CD8-positive, alpha-beta memory T cell (primary cell): Measurements from ENCODE around the gene SLC4A1. TPM values are rescaled to one million over a fixed set of nuclear protein-coding genes. Genes with fewer than 3 reads are reported as not detected.

Experiments used
- CTCF ChIA-PET: fragments of 350-600 bp; sonication (Branson Sonifier 250); formaldehyde crosslinking; loops from one replicate; lab custom pipeline; 2021; ENCODE audit warnings: antibody characterized with exemption; lab: Charles Lee
- POLR2A ChIA-PET: fragments of 350-600 bp; sonication (Branson Sonifier 250); formaldehyde crosslinking; loops from one replicate; lab custom pipeline; 2021; ENCODE audit warnings: antibody characterized with exemption; lab: Charles Lee
- DNase-seq, 5 donors: peaks; one replicate each; pipeline versions ENCODE4 v3.0.0 to v3.0.0-alpha.2; 2020 to 2022; ENCODE audit warnings: mixed read lengths in 1 of 5
- H3K27ac ChIP-seq: one replicate; pipeline ENCODE4 v1.7.0; 2013; ENCODE audit warnings: low read depth, mild to moderate bottlenecking, low read length, moderate library complexity
- H3K27me3 ChIP-seq: 2 replicates; pipeline ENCODE4 v1.7.0; 2013; ENCODE audit warnings: low read length, mild to moderate bottlenecking; ENCODE audit not compliant: insufficient read depth, poor library complexity, severe bottlenecking
- H3K36me3 ChIP-seq: 2 replicates; pipeline ENCODE4 v1.7.0; 2013; ENCODE audit warnings: mild to moderate bottlenecking, low read length, moderate library complexity; ENCODE audit not compliant: insufficient read depth
- H3K4me1 ChIP-seq: 2 replicates; pipeline ENCODE4 v1.7.0; 2013; ENCODE audit warnings: mild to moderate bottlenecking, low read length, moderate library complexity; ENCODE audit not compliant: insufficient read depth
- H3K4me3 ChIP-seq: 2 replicates; pipeline ENCODE4 v1.7.0; 2013; ENCODE audit warnings: mild to moderate bottlenecking, low read length
- H3K9me3 ChIP-seq: 2 replicates; pipeline ENCODE4 v1.7.0; 2013; ENCODE audit warnings: mild to moderate bottlenecking, low read length
- H3K27ac Mint-ChIP-seq, 8 donors: one replicate each; pipeline ENCODE4 v1.8.0; 2020 to 2021; ENCODE audit warnings: mixed read lengths in 8 of 8, mild to moderate bottlenecking in 6 of 8, inconsistent platforms in 3 of 8, moderate library complexity in 3 of 8
- H3K27me3 Mint-ChIP-seq, 2 donors: one replicate each; pipeline ENCODE4 v1.8.0; 2020 to 2021; ENCODE audit warnings: mixed read lengths in 2 of 2, mild to moderate bottlenecking in 1 of 2, moderate library complexity in 1 of 2
- H3K36me3 Mint-ChIP-seq, 3 donors: one replicate each; pipeline ENCODE4 v1.8.0; 2020 to 2021; ENCODE audit warnings: mixed read lengths in 3 of 3, inconsistent platforms in 1 of 3, mild to moderate bottlenecking in 1 of 3
- H3K4me1 Mint-ChIP-seq, 3 donors: one replicate each; pipeline ENCODE4 v1.8.0; 2020 to 2021; ENCODE audit warnings: mixed read lengths in 3 of 3, inconsistent platforms in 1 of 3, mild to moderate bottlenecking in 1 of 3
- H3K4me3 Mint-ChIP-seq, 7 donors: one replicate each; pipeline ENCODE4 v1.8.0; 2020 to 2021; ENCODE audit warnings: mixed read lengths in 7 of 7, mild to moderate bottlenecking in 6 of 7, moderate library complexity in 4 of 7, inconsistent platforms in 2 of 7
- H3K9me3 Mint-ChIP-seq, 5 donors: one replicate each; pipeline ENCODE4 v1.8.0; 2020 to 2022; ENCODE audit warnings: mixed read lengths in 5 of 5, mild to moderate bottlenecking in 3 of 5, moderate library complexity in 2 of 5, inconsistent platforms in 1 of 5
- polyA plus RNA-seq: library from polyadenylated mRNA; unstranded; fragments of 300-500 nt; fragmentation: Illumina TruSeq; gene quantifications from one replicate; pipeline ENCODE4 v1.2.3, GENCODE V29; 2021
- total RNA-seq, 2 experiments: library from RNA; stranded (reverse); gene quantifications; one replicate each; pipeline ENCODE4 v1.2.3, GENCODE V29; 2021

Gene SLC4A1
- total and polyA plus RNA-seq, 3 experiments from 2014 or later = not detected

DNA sequence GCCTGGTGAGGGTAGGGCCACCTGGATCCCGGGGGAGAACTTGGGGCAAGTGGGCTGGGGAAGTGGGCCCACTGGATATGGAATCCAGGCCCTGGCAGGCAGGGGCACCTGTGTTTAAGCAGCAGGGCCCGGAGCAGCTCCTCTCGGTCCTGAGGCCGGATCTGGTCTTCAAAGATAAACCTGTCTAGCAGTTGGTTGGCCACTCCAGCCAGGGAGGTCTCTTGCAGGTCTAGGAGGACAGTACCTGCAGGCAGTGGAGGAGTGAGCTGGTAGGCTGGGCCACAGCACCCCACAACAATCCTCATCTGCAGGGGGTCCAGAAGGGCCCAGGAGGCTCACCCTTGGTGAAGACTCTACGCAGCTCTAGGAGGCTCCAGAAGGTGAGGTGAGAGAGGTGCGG lies 7.6 kb downstream of the SLC4A1 start:
- no peaks in the 10 kb centered on the region for H3K4me1 ChIP-seq
- H3K9me3 ChIP-seq = no peaks in the 10 kb centered on the region
- no peak overlapping the region for H3K4me3 Mint-ChIP-seq
- H3K4me3 ChIP-seq = no peak overlapping the region
- H3K27ac Mint-ChIP-seq = no peak overlapping the region
- H3K36me3 Mint-ChIP-seq = no peaks in the 10 kb centered on the region
- H3K36me3 ChIP-seq = no peaks in the 10 kb centered on the region
- no peaks in the 10 kb centered on the region for H3K9me3 Mint-ChIP-seq
- DNase-seq = no peak
- CTCF ChIA-PET = no interaction called here
- no peaks in the 10 kb centered on the region for H3K27me3 ChIP-seq
- no peak overlapping the region for H3K27ac ChIP-seq
- no peaks in the 10 kb centered on the region for H3K4me1 Mint-ChIP-seq
- H3K27me3 Mint-ChIP-seq = no peaks in the 10 kb centered on the region
- POLR2A ChIA-PET = no interaction called here

DNA sequence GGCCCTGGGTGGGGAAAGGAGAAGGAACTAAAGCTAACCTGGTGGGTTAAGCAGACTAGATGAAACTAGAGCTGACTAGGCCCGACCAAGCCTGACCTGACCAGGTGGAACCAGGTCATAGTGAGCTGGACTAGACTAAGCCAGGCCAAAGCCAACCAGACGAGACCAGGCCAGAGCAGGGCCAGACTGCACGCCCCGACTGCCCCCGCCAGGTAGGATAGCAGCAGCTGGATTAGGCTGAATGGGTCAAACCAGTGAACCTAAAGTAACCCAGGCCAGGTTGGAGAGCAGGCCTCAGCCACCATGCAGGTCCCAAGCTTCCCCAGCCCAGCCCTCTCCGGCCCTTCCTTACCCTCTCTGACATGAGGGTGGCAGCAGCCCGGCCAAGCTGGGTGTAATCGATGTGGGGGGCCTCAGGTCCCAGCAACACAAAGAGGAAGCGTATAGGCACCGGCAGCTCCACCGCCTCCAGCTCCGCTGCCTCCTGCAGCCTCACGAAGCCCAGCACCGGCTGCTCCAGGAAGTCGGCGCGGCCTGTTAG lies 9.1 kb downstream of the SLC4A1 start:
- Mint-ChIP-seq H3K36me3 (no peaks in the 10 kb centered on the region), H3K4me3 (no peak overlapping the region), H3K27ac (peak overlapping the region in 1 of 8 donors; percentile 68)

DNA sequence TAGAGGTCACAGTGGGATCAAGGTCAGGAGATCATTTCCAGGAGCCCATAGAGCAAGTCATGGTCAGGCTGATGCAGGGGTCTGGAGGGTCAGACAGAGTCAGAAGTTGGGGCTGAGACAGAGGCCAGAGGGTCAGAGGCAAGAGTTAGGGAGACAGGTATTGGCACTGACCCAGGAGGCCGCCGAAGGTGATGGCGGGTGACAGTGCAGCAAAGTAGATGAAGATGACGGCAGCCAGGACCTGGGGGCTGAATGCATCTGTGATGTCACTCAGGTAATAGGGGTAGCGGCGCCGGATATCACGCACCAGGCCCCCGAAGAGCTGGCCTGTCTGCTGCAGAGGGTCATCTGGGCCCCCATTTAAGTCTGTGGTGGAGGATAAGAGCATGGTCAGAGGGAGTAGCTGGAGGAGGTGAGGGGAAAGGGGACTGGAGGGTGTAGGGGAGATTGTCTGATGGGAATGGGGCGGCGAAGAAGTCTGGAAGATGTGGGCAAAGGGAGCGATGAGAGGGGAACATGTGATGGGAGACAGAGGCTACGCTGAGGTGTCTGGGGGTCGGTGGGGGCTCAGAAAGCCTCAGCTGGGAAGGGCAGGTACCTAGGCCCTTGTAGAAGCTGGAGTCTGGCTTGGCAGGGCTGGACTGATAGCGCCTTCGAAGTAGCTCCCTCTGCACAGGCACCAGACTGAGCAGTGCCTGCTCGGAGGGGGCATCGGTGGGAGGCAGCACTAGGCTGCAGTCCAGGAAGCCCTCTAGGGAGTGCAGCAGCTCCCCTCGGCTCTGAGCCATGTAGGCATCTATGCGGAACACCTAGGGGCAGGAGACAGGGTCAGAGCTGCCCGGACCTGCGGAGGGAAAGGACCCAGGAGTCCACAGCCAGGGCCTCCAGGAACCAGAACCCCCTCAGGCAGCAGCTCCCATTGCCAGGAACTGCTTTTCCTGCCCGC lies 9.8 kb downstream of the SLC4A1 start:
- H3K27me3 Mint-ChIP-seq = no peaks in the 10 kb centered on the region
- POLR2A ChIA-PET = interaction anchor here (1.5 kb wide), 1 partner anchor 37 kb away, joined by 5 read pairs; no protein-coding TSS in a partner anchor
- H3K27ac ChIP-seq = no peak overlapping the region

More for the DNA sequence above, 9.1 kb downstream of the SLC4A1 start:
- H3K4me3 ChIP-seq = no peak overlapping the region
- Mint-ChIP-seq H3K9me3 (no peaks in the 10 kb centered on the region), H3K4me1 (no peaks in the 10 kb centered on the region), H3K27me3 (no peaks in the 10 kb centered on the region)
- H3K4me1 ChIP-seq = no peaks in the 10 kb centered on the region
- no peak overlapping the region for H3K27ac ChIP-seq
- DNase-seq = no peak
- H3K9me3 ChIP-seq = no peaks in the 10 kb centered on the region
- no peaks in the 10 kb centered on the region for H3K27me3 ChIP-seq
- no peaks in the 10 kb centered on the region for H3K36me3 ChIP-seq
- CTCF ChIA-PET = interaction anchor here (0.8 to 1.9 kb wide), 4 partner anchors 13 to 49 kb away, joined by 3 to 7 read pairs (median 4); no protein-coding TSS in a partner anchor
- POLR2A ChIA-PET = no interaction called here

DNA sequence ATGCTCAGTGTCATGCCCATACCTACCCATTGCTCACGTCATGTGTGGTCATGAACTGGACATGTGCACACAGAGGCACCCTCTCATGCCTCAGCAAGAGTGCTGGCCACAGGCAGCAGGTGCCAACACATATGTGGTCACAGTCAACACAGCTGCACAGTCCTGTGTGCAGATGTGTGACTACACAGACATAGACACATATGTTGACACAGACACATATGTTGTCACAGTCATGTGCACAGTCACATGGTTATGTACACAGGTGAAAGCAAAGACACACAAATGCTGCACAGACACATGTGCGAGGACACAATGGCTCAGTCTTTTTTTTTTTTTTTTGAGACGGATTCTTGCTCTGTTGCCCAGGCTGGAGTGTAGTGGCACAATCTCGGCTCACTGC lies 11.3 kb downstream of the SLC4A1 start:
- CTCF ChIA-PET = no interaction called here
- H3K4me3 ChIP-seq = no peak overlapping the region
- no peak overlapping the region for H3K27ac Mint-ChIP-seq
- H3K4me3 Mint-ChIP-seq = no peak overlapping the region
- H3K27me3 Mint-ChIP-seq = no peaks in the 10 kb centered on the region
- H3K27me3 ChIP-seq = no peaks in the 10 kb centered on the region
- H3K27ac ChIP-seq = no peak overlapping the region
- H3K36me3 ChIP-seq = no peaks in the 10 kb centered on the region
- H3K9me3 ChIP-seq = no peaks in the 10 kb centered on the region
- POLR2A ChIA-PET = interaction anchor here (1.5 kb wide), 1 partner anchor 35 kb away, joined by 5 read pairs; no protein-coding TSS in a partner anchor
- no peaks in the 10 kb centered on the region for H3K4me1 Mint-ChIP-seq
- no peak for DNase-seq
- H3K4me1 ChIP-seq = no peaks in the 10 kb centered on the region
- H3K9me3 Mint-ChIP-seq = no peaks in the 10 kb centered on the region
- no peaks in the 10 kb centered on the region for H3K36me3 Mint-ChIP-seq

More for the DNA sequence above, 9.8 kb downstream of the SLC4A1 start:
- H3K9me3 ChIP-seq = no peaks in the 10 kb centered on the region
- Mint-ChIP-seq H3K9me3 (no peaks in the 10 kb centered on the region), H3K4me3 (no peak overlapping the region), H3K36me3 (no peaks in the 10 kb centered on the region), H3K4me1 (no peaks in the 10 kb centered on the region), H3K27ac (peak overlapping the region in 1 of 8 donors; percentile 12)
- H3K4me3 ChIP-seq = no peak overlapping the region
- H3K4me1 ChIP-seq = no peaks in the 10 kb centered on the region
- DNase-seq = no peak
- no peaks in the 10 kb centered on the region for H3K36me3 ChIP-seq
- H3K27me3 ChIP-seq = no peaks in the 10 kb centered on the region
- CTCF ChIA-PET = interaction anchor here (0.9 to 1.9 kb wide), 2 partner anchors 34 to 48 kb away, joined by 3 to 7 read pairs; no protein-coding TSS in a partner anchor

DNA sequence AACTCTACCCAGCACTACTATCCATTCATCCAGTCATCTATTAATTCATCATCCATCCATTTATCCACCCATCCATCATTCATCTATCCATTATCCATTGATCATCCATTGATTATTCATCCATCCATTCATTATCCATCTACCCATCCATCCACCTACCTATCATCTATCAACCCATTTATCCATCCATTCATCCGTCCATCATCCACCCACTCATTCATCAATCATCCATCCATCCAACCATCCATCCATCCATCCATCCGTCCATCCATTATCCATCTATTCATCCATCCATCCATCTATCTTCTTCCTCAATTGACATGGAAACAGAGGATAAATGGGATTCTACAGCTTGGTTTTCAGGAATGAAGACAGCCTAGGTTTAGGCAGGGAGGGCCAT lies 12.0 kb downstream of the SLC4A1 start:
- Histone ChIP-seq H3K9me3 (no peaks in the 10 kb centered on the region), H3K27me3 (no peaks in the 10 kb centered on the region), H3K27ac (no peak overlapping the region), H3K4me3 (no peak overlapping the region), H3K36me3 (no peaks in the 10 kb centered on the region), H3K4me1 (no peaks in the 10 kb centered on the region)
- Mint-ChIP-seq H3K4me1 (no peaks in the 10 kb centered on the region), H3K4me3 (no peak overlapping the region), H3K27me3 (no peaks in the 10 kb centered on the region), H3K9me3 (no peaks in the 10 kb centered on the region), H3K36me3 (no peaks in the 10 kb centered on the region), H3K27ac (no peak overlapping the region)
- DNase-seq = no peak
- ChIA-PET POLR2A (no interaction called here), CTCF (no interaction called here)

DNA sequence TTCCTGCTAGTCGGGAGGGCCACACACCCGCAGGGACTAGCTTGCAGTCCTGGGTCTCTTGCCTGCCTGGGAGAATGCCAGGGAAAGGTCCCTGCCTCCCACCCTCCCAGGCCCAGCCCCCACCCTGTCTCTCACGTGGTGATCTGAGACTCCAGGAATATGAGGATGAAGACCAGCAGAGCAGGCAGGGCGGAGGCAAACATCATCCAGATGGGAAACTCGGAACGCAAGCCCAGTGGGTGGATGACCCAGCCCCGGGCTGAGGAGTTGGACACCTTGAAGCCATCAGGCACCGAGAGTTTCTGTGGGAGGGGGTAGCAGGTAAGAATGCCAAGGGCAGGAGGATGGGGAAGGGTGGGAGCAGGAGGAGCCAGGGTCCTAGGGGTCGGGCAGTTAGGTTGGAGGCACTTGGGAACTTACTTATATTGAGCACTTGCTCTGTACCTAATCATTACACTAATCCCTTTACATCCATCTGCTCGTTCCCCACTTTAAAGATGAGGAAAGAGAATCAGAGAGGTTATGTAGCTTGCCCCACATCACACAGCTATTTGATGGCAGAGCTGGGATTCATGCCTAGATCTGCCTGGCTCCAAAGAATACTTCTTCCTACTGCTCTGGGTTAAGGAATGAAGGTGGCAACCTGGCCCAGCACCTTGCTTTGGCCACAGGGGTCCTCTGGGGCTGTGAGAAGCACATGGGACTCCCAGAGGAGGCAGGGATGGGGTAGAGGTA lies 13.4 kb downstream of the SLC4A1 start:
- Mint-ChIP-seq H3K27me3 (no peaks in the 10 kb centered on the region), H3K4me3 (no peak overlapping the region), H3K4me1 (peaks cover 0 to 6% (median 3%) of the 10 kb centered on the region in 3 donors), H3K9me3 (no peaks in the 10 kb centered on the region), H3K36me3 (no peaks in the 10 kb centered on the region), H3K27ac (peak overlapping the region in 1 of 8 donors; percentile 38)
- ChIA-PET CTCF (no interaction called here), POLR2A (interaction anchor here (0.5 to 0.7 kb wide), 2 partner anchors 249 to 1574 kb away, joined by 3 to 8 read pairs; partner anchors contain the start of gene GPATCH8)
- Histone ChIP-seq H3K4me3 (no peak overlapping the region), H3K36me3 (no peaks in the 10 kb centered on the region), H3K27ac (no peak overlapping the region), H3K27me3 (no peaks in the 10 kb centered on the region), H3K9me3 (no peaks in the 10 kb centered on the region), H3K4me1 (peaks cover 1% of the 10 kb centered on the region)
- DNase-seq = no peak

DNA sequence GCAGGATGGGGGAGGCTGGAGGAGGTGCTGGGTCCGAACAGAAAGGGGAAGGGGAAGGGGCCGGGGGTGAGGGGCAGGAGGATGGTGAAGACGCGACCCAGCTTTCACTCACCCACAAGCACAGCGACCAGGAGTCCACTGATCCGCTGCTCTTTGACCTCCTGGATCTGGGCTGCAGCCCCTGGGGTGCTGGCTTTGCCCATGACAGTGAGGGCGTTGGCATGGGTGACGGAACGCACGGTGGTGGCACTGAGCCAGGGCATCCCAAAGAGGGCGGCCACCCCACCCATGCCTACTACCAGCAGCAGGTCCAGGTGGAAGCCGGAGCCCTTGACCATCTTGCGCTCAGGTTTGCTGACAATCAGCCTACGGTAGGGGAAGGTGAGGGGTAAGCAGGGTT lies 14.9 kb downstream of the SLC4A1 start:
- H3K9me3 Mint-ChIP-seq = no peaks in the 10 kb centered on the region

More for the DNA sequence above, 14.9 kb downstream of the SLC4A1 start:
- Mint-ChIP-seq H3K27me3 (no peaks in the 10 kb centered on the region), H3K36me3 (no peaks in the 10 kb centered on the region), H3K4me3 (no peak overlapping the region), H3K27ac (no peak overlapping the region), H3K4me1 (peaks cover 11 to 20% (median 13%) of the 10 kb centered on the region in 3 donors)
- H3K27ac ChIP-seq = no peak overlapping the region
- no peak for DNase-seq
- H3K27me3 ChIP-seq = no peaks in the 10 kb centered on the region
- ChIA-PET CTCF (interaction anchor here (0.7 to 1.0 kb wide), 3 partner anchors 31 to 674 kb away, joined by 3 to 4 read pairs (median 3); no protein-coding TSS in a partner anchor), POLR2A (interaction anchor here (0.7 kb wide), 1 partner anchor 589 kb away, joined by 6 read pairs; no protein-coding TSS in a partner anchor)
- no peaks in the 10 kb centered on the region for H3K36me3 ChIP-seq
- peaks cover 16% of the 10 kb centered on the region for H3K4me1 ChIP-seq
- H3K9me3 ChIP-seq = no peaks in the 10 kb centered on the region
- no peak overlapping the region for H3K4me3 ChIP-seq
